GM06990 (cell line): ENCODE results near the gene SIRPA.

ENCODE experiments used
- DNase-seq: peaks from one replicate; pipeline ENCODE4 v3.0.0-alpha.2; 2011; ENCODE audit not compliant: insufficient read length; ENCODE audit errors: extremely low read depth
- H3K27me3 ChIP-seq: replicated peaks from 2 replicates; pipeline ENCODE4 v1.6.0; 2011; ENCODE audit warnings: low read length; ENCODE audit not compliant: control insufficient read depth, insufficient read depth
- H3K36me3 ChIP-seq: 2 replicates; pipeline ENCODE4 v1.5.1; 2011; ENCODE audit warnings: low read length; ENCODE audit not compliant: control insufficient read depth, insufficient read depth
- H3K4me3 ChIP-seq: replicated peaks from 2 replicates; pipeline ENCODE4 v1.5.1; 2011; ENCODE audit warnings: low read depth, mild to moderate bottlenecking, control low read depth, low read length
- TF ChIP-seq, protein P1 (sequence below): IDR thresholded peaks from 2 replicates; pipeline ENCODE4 v1.5.1; 2011; ENCODE audit warnings: low read length, control low read depth, mild to moderate bottlenecking, inconsistent platforms; ENCODE audit not compliant: insufficient read depth, poor library complexity, severe bottlenecking

The SIRPA gene

GRCh38 chr20:1899241-1899525 lies 4.0 kb downstream of the SIRPA start:
- Histone ChIP-seq H3K27me3 (peaks cover 2% of the 10 kb centered on the region; the same call in 1 of the 2 replicates), H3K4me3 (no peak overlapping the region), H3K36me3 (no peaks in the 10 kb centered on the region)
- TF ChIP-seq, protein P1, sequence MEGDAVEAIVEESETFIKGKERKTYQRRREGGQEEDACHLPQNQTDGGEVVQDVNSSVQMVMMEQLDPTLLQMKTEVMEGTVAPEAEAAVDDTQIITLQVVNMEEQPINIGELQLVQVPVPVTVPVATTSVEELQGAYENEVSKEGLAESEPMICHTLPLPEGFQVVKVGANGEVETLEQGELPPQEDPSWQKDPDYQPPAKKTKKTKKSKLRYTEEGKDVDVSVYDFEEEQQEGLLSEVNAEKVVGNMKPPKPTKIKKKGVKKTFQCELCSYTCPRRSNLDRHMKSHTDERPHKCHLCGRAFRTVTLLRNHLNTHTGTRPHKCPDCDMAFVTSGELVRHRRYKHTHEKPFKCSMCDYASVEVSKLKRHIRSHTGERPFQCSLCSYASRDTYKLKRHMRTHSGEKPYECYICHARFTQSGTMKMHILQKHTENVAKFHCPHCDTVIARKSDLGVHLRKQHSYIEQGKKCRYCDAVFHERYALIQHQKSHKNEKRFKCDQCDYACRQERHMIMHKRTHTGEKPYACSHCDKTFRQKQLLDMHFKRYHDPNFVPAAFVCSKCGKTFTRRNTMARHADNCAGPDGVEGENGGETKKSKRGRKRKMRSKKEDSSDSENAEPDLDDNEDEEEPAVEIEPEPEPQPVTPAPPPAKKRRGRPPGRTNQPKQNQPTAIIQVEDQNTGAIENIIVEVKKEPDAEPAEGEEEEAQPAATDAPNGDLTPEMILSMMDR: no peak
- DNase-seq: no peak

GRCh38 chr20:1900321-1900801 lies 5.2 kb downstream of the SIRPA start:
- no peak for DNase-seq
- Histone ChIP-seq H3K27me3 (peaks cover 2% of the 10 kb centered on the region; the same call in 1 of the 2 replicates), H3K4me3 (no peak overlapping the region), H3K36me3 (no peaks in the 10 kb centered on the region)
- TF ChIP-seq, protein P1: peak; percentile 71

- no peaks in the 10 kb centered on the region for H3K36me3 ChIP-seq
- no peak overlapping the region for H3K4me3 ChIP-seq
- TF ChIP-seq, protein P1: no peak
- no peaks in the 10 kb centered on the region for H3K27me3 ChIP-seq
- DNase-seq: no peak
Measured at GRCh38 chr20:1901704-1902103, 6.5 kb downstream of the SIRPA start.

GRCh38 chr20:1902188-1902587 lies 7.0 kb downstream of the SIRPA start:
- DNase-seq: no peak
- H3K4me3 ChIP-seq: no peak overlapping the region
- TF ChIP-seq, protein P1: no peak
- H3K36me3 ChIP-seq: no peaks in the 10 kb centered on the region
- H3K27me3 ChIP-seq: no peaks in the 10 kb centered on the region

GRCh38 chr20:1904135-1904534 lies 8.9 kb downstream of the SIRPA start:
- DNase-seq: no peak
- Histone ChIP-seq H3K27me3 (no peaks in the 10 kb centered on the region), H3K4me3 (no peak overlapping the region), H3K36me3 (no peaks in the 10 kb centered on the region)
- TF ChIP-seq, protein P1: no peak

DNA sequence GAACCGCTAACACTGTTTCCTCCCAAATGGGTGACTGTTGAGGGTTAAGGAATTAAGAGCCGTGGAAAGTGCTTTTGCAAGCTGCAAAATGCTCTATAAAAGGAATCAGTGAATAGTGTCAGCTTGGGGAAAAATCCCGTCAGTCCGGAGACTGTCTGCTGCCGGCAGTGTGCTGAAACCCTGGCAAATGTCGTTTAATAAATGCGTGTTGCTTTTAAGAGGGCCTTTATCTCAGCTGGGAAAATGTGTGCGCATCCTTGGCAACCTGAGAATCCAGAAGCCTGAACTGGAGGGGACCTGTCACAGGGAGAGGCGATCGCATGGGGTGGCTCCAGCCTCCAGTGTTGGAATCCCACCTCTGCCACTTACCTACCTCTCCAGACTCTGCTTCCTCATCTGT lies 9.8 kb downstream of the SIRPA start:
- Histone ChIP-seq H3K27me3 (no peaks in the 10 kb centered on the region), H3K36me3 (no peaks in the 10 kb centered on the region), H3K4me3 (no peak overlapping the region)
- DNase-seq: no peak
- TF ChIP-seq, protein P1: no peak
